Measurements from ENCODE around the gene CDH6.

DNA sequence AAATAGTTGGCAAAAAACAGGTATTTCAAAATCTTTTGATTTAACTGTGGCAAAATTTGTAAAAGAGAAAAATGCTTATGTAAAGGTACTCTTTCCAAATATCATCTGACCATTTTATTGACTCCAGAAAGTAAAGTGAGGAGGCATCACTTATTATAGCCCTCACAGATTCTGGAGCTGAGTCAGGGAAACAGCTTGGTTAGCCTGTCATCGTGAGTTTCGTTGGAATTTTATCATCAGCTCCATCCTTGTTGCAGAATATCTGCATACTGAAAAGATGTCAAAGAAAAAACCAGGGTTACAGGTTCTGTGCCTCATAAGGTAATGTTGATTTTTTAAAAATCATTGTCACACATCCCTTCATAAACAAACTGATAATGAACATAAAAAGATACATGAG lies 74.8 kb downstream of the CDH6 start:
- TF ChIP-seq, protein P1, sequence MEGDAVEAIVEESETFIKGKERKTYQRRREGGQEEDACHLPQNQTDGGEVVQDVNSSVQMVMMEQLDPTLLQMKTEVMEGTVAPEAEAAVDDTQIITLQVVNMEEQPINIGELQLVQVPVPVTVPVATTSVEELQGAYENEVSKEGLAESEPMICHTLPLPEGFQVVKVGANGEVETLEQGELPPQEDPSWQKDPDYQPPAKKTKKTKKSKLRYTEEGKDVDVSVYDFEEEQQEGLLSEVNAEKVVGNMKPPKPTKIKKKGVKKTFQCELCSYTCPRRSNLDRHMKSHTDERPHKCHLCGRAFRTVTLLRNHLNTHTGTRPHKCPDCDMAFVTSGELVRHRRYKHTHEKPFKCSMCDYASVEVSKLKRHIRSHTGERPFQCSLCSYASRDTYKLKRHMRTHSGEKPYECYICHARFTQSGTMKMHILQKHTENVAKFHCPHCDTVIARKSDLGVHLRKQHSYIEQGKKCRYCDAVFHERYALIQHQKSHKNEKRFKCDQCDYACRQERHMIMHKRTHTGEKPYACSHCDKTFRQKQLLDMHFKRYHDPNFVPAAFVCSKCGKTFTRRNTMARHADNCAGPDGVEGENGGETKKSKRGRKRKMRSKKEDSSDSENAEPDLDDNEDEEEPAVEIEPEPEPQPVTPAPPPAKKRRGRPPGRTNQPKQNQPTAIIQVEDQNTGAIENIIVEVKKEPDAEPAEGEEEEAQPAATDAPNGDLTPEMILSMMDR (IDR thresholded peaks at IDR 0.05): no peak
- no peak for TF ChIP-seq EZH2 (IDR thresholded peaks at IDR 0.05; ENCODE audit: borderline replicate concordance, insufficient read depth, low read depth, low read length, poor library complexity, severe bottlenecking)

Measured in B cell (primary cell).